KMS-11 (cell line): ENCODE data around the gene ASB12.

Source experiments
- H2AFZ ChIP-seq: fragments of 200-600 bp; sonication (generic); 2 replicates; pipeline ENCODE4 v1.6.1; 2016; ENCODE audit warnings: antibody characterized with exemption, mixed run types, low read depth
- H3K27ac ChIP-seq: fragments of 200-600 bp; sonication (generic); 2 replicates; pipeline ENCODE4 v1.6.1; 2016; ENCODE audit warnings: mild to moderate bottlenecking, mixed run types
- H3K27me3 ChIP-seq: fragments of 200-600 bp; sonication (generic); 2 replicates; pipeline ENCODE4 v1.6.1; 2017; ENCODE audit warnings: mild to moderate bottlenecking, low read depth, mixed run types, moderate library complexity; ENCODE audit not compliant: insufficient read depth
- H3K36me3 ChIP-seq: fragments of 200-600 bp; sonication (generic); 2 replicates; pipeline ENCODE4 v1.6.1; 2017; ENCODE audit warnings: mild to moderate bottlenecking, mixed run types; ENCODE audit not compliant: insufficient read depth
- H3K4me1 ChIP-seq: fragments of 200-600 bp; sonication (generic); 2 replicates; pipeline ENCODE4 v1.6.1; 2016; ENCODE audit warnings: mild to moderate bottlenecking, low read depth, mixed run types; ENCODE audit not compliant: poor library complexity, severe bottlenecking
- H3K4me2 ChIP-seq: fragments of 200-600 bp; sonication (generic); 2 replicates; pipeline ENCODE4 v1.7.0; 2016; ENCODE audit warnings: mild to moderate bottlenecking, mixed run types
- H3K4me3 ChIP-seq: fragments of 200-600 bp; sonication (generic); IDR thresholded peaks from 2 replicates; pipeline ENCODE4 v1.6.1; 2017; ENCODE audit warnings: low read depth, low read length, mixed read lengths; ENCODE audit not compliant: insufficient read depth
- H3K79me2 ChIP-seq: fragments of 200-600 bp; sonication (generic); 2 replicates; pipeline ENCODE4 v1.6.1; 2016; ENCODE audit warnings: low read depth, mixed run types; ENCODE audit not compliant: insufficient read depth
- H3K9ac ChIP-seq: fragments of 200-600 bp; sonication (generic); 2 replicates; pipeline ENCODE4 v1.6.1; 2016; ENCODE audit warnings: mild to moderate bottlenecking, mixed run types
- H4K20me1 ChIP-seq: fragments of 200-600 bp; sonication (generic); 2 replicates; pipeline ENCODE4 v1.6.1; 2016; ENCODE audit warnings: mild to moderate bottlenecking, mixed run types; ENCODE audit not compliant: insufficient read depth
- TF ChIP-seq, protein P1 (sequence below): fragments of 200-600 bp; sonication (generic); conservative IDR thresholded peaks from 2 replicates; pipeline ENCODE4 v1.6.1; 2017; ENCODE audit warnings: low read depth, mild to moderate bottlenecking, antibody characterized with exemption, low read length, moderate library complexity, mixed read lengths

ASB12 gene

DNA sequence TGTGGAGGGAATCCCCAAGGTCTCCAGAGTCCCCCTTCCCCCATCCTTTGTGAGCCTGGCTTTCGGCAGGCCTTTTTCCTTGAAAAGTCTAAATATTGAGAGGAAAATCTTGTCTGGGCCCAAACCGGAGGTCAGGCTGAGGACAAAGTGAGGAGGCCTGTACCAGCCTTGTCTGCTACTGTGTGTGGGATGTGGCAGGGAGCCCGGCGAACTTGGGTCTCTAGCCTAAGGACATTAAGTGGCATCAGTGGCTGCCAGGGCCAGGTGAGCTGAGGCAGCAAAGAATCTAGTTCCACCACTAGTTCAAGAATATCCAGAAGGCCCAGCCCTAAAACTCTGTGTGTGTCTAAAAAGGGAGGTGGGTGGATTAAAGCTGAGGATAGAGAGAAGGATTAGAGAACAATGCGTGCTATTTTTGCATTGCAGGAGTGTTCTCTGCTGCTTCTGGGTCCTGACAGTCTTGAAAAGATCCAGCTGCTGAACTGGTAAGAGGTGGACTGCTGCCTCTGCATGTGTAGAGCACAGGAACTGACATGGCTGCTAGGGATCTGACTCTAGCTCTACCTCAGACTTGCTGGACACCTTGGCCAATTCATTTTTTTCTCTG, 23.7 kb downstream of the ASB12 start:
- peak overlapping the region; percentile 63 for H3K9ac ChIP-seq
- H3K36me3 ChIP-seq: no peaks in the 10 kb centered on the region
- no peak overlapping the region for H3K4me3 ChIP-seq
- H3K4me1 ChIP-seq: peaks cover 30% of the 10 kb centered on the region
- peaks cover 24% of the 10 kb centered on the region for H3K79me2 ChIP-seq
- peak overlapping the region; percentile 58 for H3K4me2 ChIP-seq
- H3K27me3 ChIP-seq: no peaks in the 10 kb centered on the region
- peak overlapping the region; percentile 55 for H2AFZ ChIP-seq
- H4K20me1 ChIP-seq: no peaks in the 10 kb centered on the region
- TF ChIP-seq, protein P1, sequence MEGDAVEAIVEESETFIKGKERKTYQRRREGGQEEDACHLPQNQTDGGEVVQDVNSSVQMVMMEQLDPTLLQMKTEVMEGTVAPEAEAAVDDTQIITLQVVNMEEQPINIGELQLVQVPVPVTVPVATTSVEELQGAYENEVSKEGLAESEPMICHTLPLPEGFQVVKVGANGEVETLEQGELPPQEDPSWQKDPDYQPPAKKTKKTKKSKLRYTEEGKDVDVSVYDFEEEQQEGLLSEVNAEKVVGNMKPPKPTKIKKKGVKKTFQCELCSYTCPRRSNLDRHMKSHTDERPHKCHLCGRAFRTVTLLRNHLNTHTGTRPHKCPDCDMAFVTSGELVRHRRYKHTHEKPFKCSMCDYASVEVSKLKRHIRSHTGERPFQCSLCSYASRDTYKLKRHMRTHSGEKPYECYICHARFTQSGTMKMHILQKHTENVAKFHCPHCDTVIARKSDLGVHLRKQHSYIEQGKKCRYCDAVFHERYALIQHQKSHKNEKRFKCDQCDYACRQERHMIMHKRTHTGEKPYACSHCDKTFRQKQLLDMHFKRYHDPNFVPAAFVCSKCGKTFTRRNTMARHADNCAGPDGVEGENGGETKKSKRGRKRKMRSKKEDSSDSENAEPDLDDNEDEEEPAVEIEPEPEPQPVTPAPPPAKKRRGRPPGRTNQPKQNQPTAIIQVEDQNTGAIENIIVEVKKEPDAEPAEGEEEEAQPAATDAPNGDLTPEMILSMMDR: no peak
- peak overlapping the region; percentile 88 for H3K27ac ChIP-seq

DNA sequence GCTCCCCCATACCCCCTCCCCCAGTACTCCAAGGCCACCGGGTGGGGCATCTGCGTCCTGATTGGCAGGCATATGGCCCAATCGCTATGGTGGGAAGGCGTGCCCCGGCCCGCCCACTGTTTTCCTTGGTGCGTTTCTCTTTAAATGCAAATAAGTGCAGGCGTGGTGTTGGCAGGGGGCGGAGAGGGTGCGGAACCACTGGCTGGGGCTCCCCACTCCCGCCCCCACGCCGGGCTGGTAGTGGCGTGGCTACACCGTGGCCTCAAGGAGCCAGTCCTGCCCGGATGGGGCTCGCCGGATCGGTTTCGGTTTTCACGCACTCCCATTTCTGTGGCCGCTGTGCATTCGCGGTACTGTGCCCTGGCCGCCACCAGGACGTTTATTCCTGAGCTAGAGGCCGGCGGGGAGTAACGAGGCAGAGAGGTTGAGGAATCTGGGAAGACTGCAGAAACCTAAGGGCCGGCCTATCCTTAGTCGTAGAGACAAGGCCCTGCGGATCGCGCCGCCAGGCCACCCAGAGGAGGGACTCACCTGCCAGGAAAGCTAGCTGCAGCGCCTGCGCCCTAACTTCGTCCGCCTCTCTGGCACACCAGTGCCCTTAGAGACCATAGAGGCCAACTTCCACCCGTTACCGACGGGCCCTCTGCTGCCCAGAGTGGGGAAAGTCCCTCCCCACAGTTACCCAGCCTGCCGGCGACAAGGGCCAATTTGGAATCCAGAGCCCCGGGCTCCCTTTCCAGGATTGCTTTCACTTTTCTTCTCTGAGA, 24.5 kb downstream of the ASB12 start:
- H4K20me1 ChIP-seq: no peaks in the 10 kb centered on the region
- TF ChIP-seq, protein P1: no peak
- no peaks in the 10 kb centered on the region for H3K27me3 ChIP-seq
- H3K4me1 ChIP-seq: peaks cover 30% of the 10 kb centered on the region
- no peak overlapping the region for H3K4me3 ChIP-seq
- H3K36me3 ChIP-seq: no peaks in the 10 kb centered on the region
- peak overlapping the region; percentile 58 for H3K4me2 ChIP-seq
- peak overlapping the region; percentile 55 for H2AFZ ChIP-seq
- H3K27ac ChIP-seq: peak overlapping the region; percentile 88
- H3K9ac ChIP-seq: peak overlapping the region; percentile 63
- H3K79me2 ChIP-seq: peaks cover 24% of the 10 kb centered on the region

DNA sequence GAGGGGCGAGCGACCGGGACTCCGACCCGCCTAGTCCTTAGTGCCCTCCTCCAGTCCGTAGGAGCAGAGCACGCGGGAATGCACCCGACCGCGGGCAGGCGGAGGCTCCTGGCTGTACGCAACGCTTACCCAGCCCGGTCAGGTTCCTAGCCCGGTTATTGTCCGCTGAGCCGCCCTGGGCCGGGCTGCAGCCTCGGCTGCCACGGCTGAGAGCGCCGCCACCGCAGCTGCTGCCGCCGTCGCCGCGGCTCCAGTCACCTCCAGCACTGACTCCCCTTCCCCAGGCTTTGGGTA, 25.0 kb downstream of the ASB12 start, which contains the start of gene AMER1:
AMER1 (minus strand) TSS at position 268 of the 294 bp plus-strand sequence. CDS start 12,422 bp downstream, outside the sequence.
- Histone ChIP-seq H3K4me3 (no peak within 1 kb of the TSS), H3K27ac (peak within 1 kb of the TSS; percentile 88), H3K36me3 (no peaks in the 10 kb centered on the region), H3K79me2 (peaks cover 24% of the 10 kb centered on the region), H3K4me1 (peaks cover 30% of the 10 kb centered on the region), H3K9ac (peak within 1 kb of the TSS; percentile 68), H2AFZ (peak within 1 kb of the TSS; percentile 55), H3K4me2 (peak within 1 kb of the TSS; percentile 73), H4K20me1 (no peaks in the 10 kb centered on the region), H3K27me3 (no peaks in the 10 kb centered on the region)
- TF ChIP-seq, protein P1: no peak

DNA sequence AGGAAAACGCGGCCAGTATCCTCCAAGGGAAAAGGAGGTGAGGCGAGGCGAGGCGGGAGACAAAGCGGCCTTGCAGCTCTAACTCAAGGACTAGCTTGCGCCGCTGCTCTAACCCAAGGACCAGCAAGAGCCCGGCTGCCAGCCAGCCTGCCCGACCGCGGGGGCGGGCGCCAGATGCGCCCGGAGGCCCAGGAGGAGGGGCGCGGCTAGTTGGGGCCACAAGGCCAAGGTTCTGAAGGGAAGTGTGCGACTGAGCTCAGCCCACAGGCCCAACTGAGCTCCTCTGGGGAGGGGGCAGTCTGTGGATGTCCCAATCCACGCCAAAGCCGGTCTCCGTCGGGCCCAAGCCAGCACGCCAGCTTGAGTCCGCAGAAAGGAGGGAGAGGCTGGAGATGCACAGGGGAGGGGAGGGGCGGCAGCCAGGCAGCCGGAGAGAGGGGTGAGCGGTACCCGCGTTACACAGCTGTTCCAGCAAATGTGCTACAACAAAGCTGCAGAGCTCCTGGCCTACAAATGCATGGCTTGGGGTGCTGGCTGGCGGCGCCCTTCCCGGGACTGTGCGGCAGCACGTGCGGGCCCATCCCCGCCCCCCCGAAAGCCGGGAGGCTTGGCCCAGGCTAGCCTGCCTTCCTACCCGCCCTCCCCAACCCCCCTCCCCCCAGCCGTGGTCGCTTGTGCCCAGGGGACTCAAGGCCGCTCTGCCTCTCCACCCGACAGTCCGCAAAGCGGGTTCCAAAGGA, 25.5 kb downstream of the ASB12 start:
- TF ChIP-seq, protein P1: no peak
- Histone ChIP-seq H3K27ac (peak overlapping the region; percentile 88), H3K36me3 (no peaks in the 10 kb centered on the region), H3K27me3 (no peaks in the 10 kb centered on the region), H3K79me2 (peaks cover 24% of the 10 kb centered on the region), H2AFZ (peak overlapping the region; percentile 49; the same call in 1 of the 2 replicates), H3K4me2 (peak overlapping the region; percentile 73), H3K4me1 (peaks cover 30% of the 10 kb centered on the region), H4K20me1 (no peaks in the 10 kb centered on the region), H3K9ac (peak overlapping the region; percentile 68), H3K4me3 (no peak overlapping the region)
